SK-N-SH treated with all-trans-retinoic acid at 6 μM for 48 hours (cell line): Measurements from ENCODE around the gene LIFR.

Experiments used
- ATAC-seq: fragments of 200-7000 bp; cut with Tn5 transposase; 3 replicates; pipeline ENCODE4 v1.9.1; 2020; ENCODE audit warnings: mild to moderate bottlenecking, moderate library complexity
- ARNTL ChIP-seq: fragments of 450-650 bp; formaldehyde crosslinking; IDR thresholded peaks from 2 replicates; pipeline ENCODE4 v1.5.0; 2020; ENCODE audit warnings: low read depth, mild to moderate bottlenecking, moderate library complexity, borderline replicate concordance
- BACH2 ChIP-seq: fragments of 250-450 bp; sonication (Bioruptor Pico); IDR thresholded peaks from 2 replicates; pipeline ENCODE4 v1.9.0; 2021; ENCODE audit warnings: mild to moderate bottlenecking, borderline replicate concordance
- CSDC2 ChIP-seq: fragments of 250-450 bp; sonication (Bioruptor Pico); IDR thresholded peaks from 2 replicates; pipeline ENCODE4 v1.5.0; 2020; ENCODE audit warnings: mild to moderate bottlenecking, moderate library complexity
- ESRRG ChIP-seq: fragments of 250-450 bp; sonication (Bioruptor Pico); IDR thresholded peaks from 2 replicates; pipeline ENCODE4 v1.6.1; 2021; ENCODE audit warnings: mild to moderate bottlenecking
- GLIS3 ChIP-seq: fragments of 250-450 bp; sonication (Bioruptor Pico); IDR thresholded peaks from 2 replicates; pipeline ENCODE4 v1.5.0; 2020; ENCODE audit warnings: mild to moderate bottlenecking, moderate library complexity
- OSR1 ChIP-seq: fragments of 250-450 bp; sonication (Bioruptor Pico); IDR thresholded peaks from 2 replicates; pipeline ENCODE4 v1.8.0; 2022; ENCODE audit warnings: moderate library complexity, mild to moderate bottlenecking, inconsistent platforms
- RARB ChIP-seq: fragments of 250-450 bp; sonication (Bioruptor Pico); IDR thresholded peaks from 2 replicates; pipeline ENCODE4 v1.8.0; 2021; ENCODE audit warnings: mild to moderate bottlenecking, moderate library complexity
- SNAI2 ChIP-seq: fragments of 250-450 bp; sonication (Bioruptor Pico); IDR thresholded peaks from 2 replicates; pipeline ENCODE4 v1.5.0; 2020; ENCODE audit warnings: mild to moderate bottlenecking, moderate library complexity
- TCF4 ChIP-seq: fragments of 250-450 bp; sonication (Bioruptor Pico); IDR thresholded peaks from 2 replicates; pipeline ENCODE4 v1.8.0; 2021; ENCODE audit warnings: mild to moderate bottlenecking, moderate library complexity, borderline replicate concordance
- TOX ChIP-seq: fragments of 250-450 bp; sonication (Bioruptor Pico); IDR thresholded peaks from 2 replicates; pipeline ENCODE4 v1.8.0; 2021; ENCODE audit warnings: mild to moderate bottlenecking, moderate library complexity, borderline replicate concordance
- ZC3H10 ChIP-seq: fragments of 250-450 bp; sonication (Bioruptor Pico); IDR thresholded peaks from 2 replicates; pipeline ENCODE4 v1.5.1; 2021; ENCODE audit warnings: mild to moderate bottlenecking, moderate library complexity
- ZFP3 ChIP-seq: fragments of 250-450 bp; sonication (Bioruptor Pico); IDR thresholded peaks from 2 replicates; pipeline ENCODE4 v1.5.0; 2020; ENCODE audit warnings: mild to moderate bottlenecking, moderate library complexity
- ZFP30 ChIP-seq: fragments of 450-650 bp; formaldehyde crosslinking; IDR thresholded peaks from 2 replicates; pipeline ENCODE4 v1.5.0; 2022; ENCODE audit warnings: mild to moderate bottlenecking, moderate library complexity
- ZNF70 ChIP-seq: fragments of 450-650 bp; formaldehyde crosslinking; IDR thresholded peaks from 2 replicates; pipeline ENCODE4 v1.5.0; 2020; ENCODE audit warnings: mild to moderate bottlenecking, moderate library complexity
- ZNF8 ChIP-seq: fragments of 450-650 bp; formaldehyde crosslinking; IDR thresholded peaks from 2 replicates; pipeline ENCODE4 v1.5.0; 2020; ENCODE audit warnings: mild to moderate bottlenecking, moderate library complexity
- TF ChIP-seq, protein P1 (sequence below): fragments of 250-450 bp; sonication (Bioruptor Pico); IDR thresholded peaks from 2 replicates; pipeline ENCODE4 v1.5.1; 2021; ENCODE audit warnings: mild to moderate bottlenecking, moderate library complexity
- TF ChIP-seq, protein P2 (sequence below): fragments of 250-450 bp; sonication (Bioruptor Pico); IDR thresholded peaks from 2 replicates; pipeline ENCODE4 v1.5.0; 2020; ENCODE audit warnings: mild to moderate bottlenecking, moderate library complexity
- TF ChIP-seq, protein P3 (sequence below): fragments of 250-450 bp; sonication (Bioruptor Pico); IDR thresholded peaks from 2 replicates; pipeline ENCODE4 v1.8.0; 2020; ENCODE audit warnings: mild to moderate bottlenecking, moderate library complexity, borderline replicate concordance
- TF ChIP-seq, protein P4 (sequence below): fragments of 250-450 bp; sonication (Bioruptor Pico); IDR thresholded peaks from 2 replicates; pipeline ENCODE4 v1.8.0; 2021; ENCODE audit warnings: low read depth, mild to moderate bottlenecking, moderate library complexity, borderline replicate concordance

The LIFR gene

DNA sequence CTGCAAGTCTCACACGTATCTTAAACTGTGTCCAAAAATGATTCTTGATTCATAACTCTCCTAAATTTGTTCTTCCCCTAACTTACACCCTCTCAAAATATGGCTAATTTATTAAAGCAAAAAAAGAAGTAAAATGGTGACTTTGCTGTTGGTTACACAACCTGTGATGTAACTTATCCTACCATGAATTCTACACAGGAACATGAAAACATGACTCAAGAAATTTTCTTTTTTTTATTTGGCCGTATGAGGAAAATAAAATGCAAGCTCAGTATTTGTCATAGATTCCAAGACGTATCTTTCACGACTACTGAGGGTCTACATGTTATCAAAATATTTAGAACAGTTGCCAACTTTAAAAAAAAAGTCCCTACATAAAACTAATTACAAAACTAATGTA is 9.2 kb downstream of the LIFR start:
- ATAC-seq: no peak
- TF ChIP-seq, protein P1, sequence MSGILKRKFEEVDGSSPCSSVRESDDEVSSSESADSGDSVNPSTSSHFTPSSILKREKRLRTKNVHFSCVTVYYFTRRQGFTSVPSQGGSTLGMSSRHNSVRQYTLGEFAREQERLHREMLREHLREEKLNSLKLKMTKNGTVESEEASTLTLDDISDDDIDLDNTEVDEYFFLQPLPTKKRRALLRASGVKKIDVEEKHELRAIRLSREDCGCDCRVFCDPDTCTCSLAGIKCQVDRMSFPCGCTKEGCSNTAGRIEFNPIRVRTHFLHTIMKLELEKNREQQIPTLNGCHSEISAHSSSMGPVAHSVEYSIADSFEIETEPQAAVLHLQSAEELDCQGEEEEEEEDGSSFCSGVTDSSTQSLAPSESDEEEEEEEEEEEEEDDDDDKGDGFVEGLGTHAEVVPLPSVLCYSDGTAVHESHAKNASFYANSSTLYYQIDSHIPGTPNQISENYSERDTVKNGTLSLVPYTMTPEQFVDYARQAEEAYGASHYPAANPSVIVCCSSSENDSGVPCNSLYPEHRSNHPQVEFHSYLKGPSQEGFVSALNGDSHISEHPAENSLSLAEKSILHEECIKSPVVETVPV (CRISPR knock-in tag): no peak
- no peak for TF ChIP-seq OSR1 (CRISPR knock-in tag)
- no peak for TF ChIP-seq ESRRG (CRISPR knock-in tag)
- TF ChIP-seq, protein P2, sequence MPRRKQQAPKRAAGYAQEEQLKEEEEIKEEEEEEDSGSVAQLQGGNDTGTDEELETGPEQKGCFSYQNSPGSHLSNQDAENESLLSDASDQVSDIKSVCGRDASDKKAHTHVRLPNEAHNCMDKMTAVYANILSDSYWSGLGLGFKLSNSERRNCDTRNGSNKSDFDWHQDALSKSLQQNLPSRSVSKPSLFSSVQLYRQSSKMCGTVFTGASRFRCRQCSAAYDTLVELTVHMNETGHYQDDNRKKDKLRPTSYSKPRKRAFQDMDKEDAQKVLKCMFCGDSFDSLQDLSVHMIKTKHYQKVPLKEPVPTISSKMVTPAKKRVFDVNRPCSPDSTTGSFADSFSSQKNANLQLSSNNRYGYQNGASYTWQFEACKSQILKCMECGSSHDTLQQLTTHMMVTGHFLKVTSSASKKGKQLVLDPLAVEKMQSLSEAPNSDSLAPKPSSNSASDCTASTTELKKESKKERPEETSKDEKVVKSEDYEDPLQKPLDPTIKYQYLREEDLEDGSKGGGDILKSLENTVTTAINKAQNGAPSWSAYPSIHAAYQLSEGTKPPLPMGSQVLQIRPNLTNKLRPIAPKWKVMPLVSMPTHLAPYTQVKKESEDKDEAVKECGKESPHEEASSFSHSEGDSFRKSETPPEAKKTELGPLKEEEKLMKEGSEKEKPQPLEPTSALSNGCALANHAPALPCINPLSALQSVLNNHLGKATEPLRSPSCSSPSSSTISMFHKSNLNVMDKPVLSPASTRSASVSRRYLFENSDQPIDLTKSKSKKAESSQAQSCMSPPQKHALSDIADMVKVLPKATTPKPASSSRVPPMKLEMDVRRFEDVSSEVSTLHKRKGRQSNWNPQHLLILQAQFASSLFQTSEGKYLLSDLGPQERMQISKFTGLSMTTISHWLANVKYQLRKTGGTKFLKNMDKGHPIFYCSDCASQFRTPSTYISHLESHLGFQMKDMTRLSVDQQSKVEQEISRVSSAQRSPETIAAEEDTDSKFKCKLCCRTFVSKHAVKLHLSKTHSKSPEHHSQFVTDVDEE (CRISPR knock-in tag): no peak
- TF ChIP-seq, protein P3, sequence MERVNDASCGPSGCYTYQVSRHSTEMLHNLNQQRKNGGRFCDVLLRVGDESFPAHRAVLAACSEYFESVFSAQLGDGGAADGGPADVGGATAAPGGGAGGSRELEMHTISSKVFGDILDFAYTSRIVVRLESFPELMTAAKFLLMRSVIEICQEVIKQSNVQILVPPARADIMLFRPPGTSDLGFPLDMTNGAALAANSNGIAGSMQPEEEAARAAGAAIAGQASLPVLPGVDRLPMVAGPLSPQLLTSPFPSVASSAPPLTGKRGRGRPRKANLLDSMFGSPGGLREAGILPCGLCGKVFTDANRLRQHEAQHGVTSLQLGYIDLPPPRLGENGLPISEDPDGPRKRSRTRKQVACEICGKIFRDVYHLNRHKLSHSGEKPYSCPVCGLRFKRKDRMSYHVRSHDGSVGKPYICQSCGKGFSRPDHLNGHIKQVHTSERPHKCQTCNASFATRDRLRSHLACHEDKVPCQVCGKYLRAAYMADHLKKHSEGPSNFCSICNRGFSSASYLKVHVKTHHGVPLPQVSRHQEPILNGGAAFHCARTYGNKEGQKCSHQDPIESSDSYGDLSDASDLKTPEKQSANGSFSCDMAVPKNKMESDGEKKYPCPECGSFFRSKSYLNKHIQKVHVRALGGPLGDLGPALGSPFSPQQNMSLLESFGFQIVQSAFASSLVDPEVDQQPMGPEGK: no peak
- TF ChIP-seq RARB (CRISPR knock-in tag): no peak
- TF ChIP-seq CSDC2 (CRISPR knock-in tag): no peak

DNA sequence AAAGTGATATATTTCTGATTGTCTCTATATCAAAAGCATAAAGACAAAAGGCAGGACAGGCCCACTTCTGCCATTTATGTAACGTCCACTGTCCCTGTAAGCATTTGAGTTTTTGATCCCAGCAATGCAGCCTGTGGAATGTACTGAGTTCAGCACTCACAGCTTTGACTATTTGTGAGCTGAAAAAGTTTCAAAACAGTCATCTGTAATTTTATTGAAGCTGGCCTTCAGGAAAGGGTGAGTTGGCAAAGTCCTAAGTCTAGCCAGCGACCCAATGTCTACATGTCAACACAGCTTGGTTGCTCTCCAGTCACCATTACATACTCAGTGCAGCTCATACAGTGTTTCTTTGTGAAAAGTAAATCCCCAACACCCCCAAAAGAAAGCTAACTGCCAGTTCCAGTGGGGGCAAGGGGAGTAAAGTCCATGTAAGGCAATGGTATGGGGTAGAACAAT is 9.7 kb downstream of the LIFR start:
- no peak for ATAC-seq
- TF ChIP-seq CSDC2 (CRISPR knock-in tag): no peak
- TF ChIP-seq TOX: no peak
- no peak for TF ChIP-seq TCF4
- no peak for TF ChIP-seq ZNF8 (CRISPR knock-in tag)
- no peak for TF ChIP-seq GLIS3 (CRISPR knock-in tag)
- TF ChIP-seq, protein P3: no peak
- TF ChIP-seq, protein P2 (CRISPR knock-in tag): no peak
- no peak for TF ChIP-seq ZC3H10 (CRISPR knock-in tag)
- no peak for TF ChIP-seq ZFP3 (CRISPR knock-in tag)
- no peak for TF ChIP-seq ZFP30
- no peak for TF ChIP-seq ZNF70 (CRISPR knock-in tag)
- no peak for TF ChIP-seq RARB (CRISPR knock-in tag)
- no peak for TF ChIP-seq SNAI2
- TF ChIP-seq ARNTL (CRISPR knock-in tag): no peak
- TF ChIP-seq OSR1 (CRISPR knock-in tag): no peak
- TF ChIP-seq, protein P4, sequence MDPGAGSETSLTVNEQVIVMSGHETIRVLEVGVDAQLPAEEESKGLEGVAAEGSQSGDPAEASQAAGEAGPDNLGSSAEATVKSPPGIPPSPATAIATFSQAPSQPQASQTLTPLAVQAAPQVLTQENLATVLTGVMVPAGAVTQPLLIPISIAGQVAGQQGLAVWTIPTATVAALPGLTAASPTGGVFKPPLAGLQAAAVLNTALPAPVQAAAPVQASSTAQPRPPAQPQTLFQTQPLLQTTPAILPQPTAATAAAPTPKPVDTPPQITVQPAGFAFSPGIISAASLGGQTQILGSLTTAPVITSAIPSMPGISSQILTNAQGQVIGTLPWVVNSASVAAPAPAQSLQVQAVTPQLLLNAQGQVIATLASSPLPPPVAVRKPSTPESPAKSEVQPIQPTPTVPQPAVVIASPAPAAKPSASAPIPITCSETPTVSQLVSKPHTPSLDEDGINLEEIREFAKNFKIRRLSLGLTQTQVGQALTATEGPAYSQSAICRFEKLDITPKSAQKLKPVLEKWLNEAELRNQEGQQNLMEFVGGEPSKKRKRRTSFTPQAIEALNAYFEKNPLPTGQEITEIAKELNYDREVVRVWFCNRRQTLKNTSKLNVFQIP (CRISPR knock-in tag): no peak
- TF ChIP-seq ESRRG (CRISPR knock-in tag): no peak
- TF ChIP-seq, protein P1 (CRISPR knock-in tag): no peak
- TF ChIP-seq BACH2 (CRISPR knock-in tag): no peak
